GM12878 (cell line): ENCODE measurements around the gene THAP3. TPM values are rescaled to one million over a fixed set of nuclear protein-coding genes. Genes with fewer than 3 reads are reported as not detected.

Source experiments
- ATF7 ChIP-seq: fragments of 450-650 bp; IDR thresholded peaks from 2 replicates; pipeline ENCODE4 v1.6.1; 2016; ENCODE audit warnings: low read depth, mild to moderate bottlenecking
- BMI1 ChIP-seq: fragments of 450-650 bp; IDR thresholded peaks from 2 replicates; pipeline ENCODE4 v1.6.1; 2016; ENCODE audit warnings: mild to moderate bottlenecking, moderate library complexity, borderline replicate concordance
- CBX3 ChIP-seq: fragments of 200-600 bp; sonication (generic); IDR thresholded peaks from 2 replicates; pipeline ENCODE4 v1.6.1; 2016; ENCODE audit warnings: low read depth, borderline replicate concordance
- DPF2 ChIP-seq: fragments of 450-650 bp; IDR thresholded peaks from 2 replicates; pipeline ENCODE4 v1.6.1; 2017; ENCODE audit warnings: mild to moderate bottlenecking
- E2F8 ChIP-seq: fragments of 450-650 bp; IDR thresholded peaks from 2 replicates; pipeline ENCODE4 v1.6.1; 2018; ENCODE audit warnings: mild to moderate bottlenecking, low read depth, moderate library complexity; ENCODE audit not compliant: partially characterized antibody
- ELK1 ChIP-seq: IDR thresholded peaks from 2 replicates; pipeline ENCODE4 v1.6.1; 2012; ENCODE audit warnings: low read depth, low read length, improper control_type of control experiment
- EZH2 ChIP-seq: IDR thresholded peaks from 2 replicates; pipeline ENCODE4 v1.6.1; 2012; ENCODE audit warnings: low read depth, mild to moderate bottlenecking, control low read depth, inconsistent platforms, low read length, borderline replicate concordance; ENCODE audit not compliant: control insufficient read depth
- IRF5 ChIP-seq: fragments of 450-650 bp; IDR thresholded peaks from 2 replicates; pipeline ENCODE4 v1.6.1; 2017; ENCODE audit warnings: borderline replicate concordance
- MEF2A ChIP-seq: IDR thresholded peaks from 2 replicates; pipeline ENCODE4 v1.6.1; 2011; ENCODE audit warnings: low read depth, mild to moderate bottlenecking, low read length, moderate library complexity; ENCODE audit not compliant: insufficient read depth
- NR2C1 ChIP-seq: fragments of 450-650 bp; IDR thresholded peaks from 2 replicates; pipeline ENCODE4 v1.6.1; 2017; ENCODE audit warnings: antibody characterized with exemption, mild to moderate bottlenecking, moderate library complexity
- NRF1 ChIP-seq: conservative IDR thresholded peaks from 2 replicates; pipeline ENCODE4 v1.6.1; 2011; ENCODE audit warnings: mild to moderate bottlenecking, low read depth, low read length, improper control_type of control experiment
- RFX5 ChIP-seq: IDR thresholded peaks from 2 replicates; pipeline ENCODE4 v1.6.1; 2011; ENCODE audit warnings: low read depth, low read length, improper control_type of control experiment
- RUNX3 ChIP-seq: IDR thresholded peaks from 2 replicates; pipeline ENCODE4 v1.6.1; 2012; ENCODE audit warnings: low read length, inconsistent platforms
- SMAD5 ChIP-seq: IDR thresholded peaks from 2 replicates; pipeline ENCODE4 v1.6.1; 2016; ENCODE audit warnings: antibody characterized with exemption, low read depth
- SRF ChIP-seq, 2 experiments: IDR thresholded peaks; 2 replicates each; pipeline ENCODE4 v1.6.1; 2011; ENCODE audit warnings: low read depth in 2 of 2, low read length in 2 of 2, mild to moderate bottlenecking in 1 of 2, moderate library complexity in 1 of 2
- TCF12 ChIP-seq: IDR thresholded peaks from 2 replicates; pipeline ENCODE4 v1.6.1; 2011; ENCODE audit warnings: low read depth, mild to moderate bottlenecking, low read length
- ZNF217 ChIP-seq: fragments of 450-650 bp; IDR thresholded peaks from 2 replicates; pipeline ENCODE4 v1.6.1; 2017; ENCODE audit warnings: antibody characterized with exemption, mild to moderate bottlenecking
- ZNF687 ChIP-seq: fragments of 450-650 bp; IDR thresholded peaks from 2 replicates; pipeline ENCODE4 v1.6.1; 2017; ENCODE audit warnings: mild to moderate bottlenecking, moderate library complexity
- polyA plus RNA-seq, 11 experiments: library from polyadenylated mRNA; depleted of rRNA in 4 of 11; unstranded in 6 of 11; stranded (reverse) in 5 of 11; fragments of >200 nt; fragmentation: Nextera tagmentation in 4 of 11; fragmentation: Illumina TruSeq in 1 of 11; extraction: Ambion mirVana in 4 of 11; extraction: Trizol in 1 of 11; gene quantifications; 1 replicate in 1 of 11; 2 replicates in 10 of 11; pipeline versions ENCODE4 v1.2.1 to v1.2.3, GENCODE V29; 2011 to 2016; ENCODE audit warnings: inconsistent platforms in 2 of 11, missing spikeins in 2 of 11, low read depth in 1 of 11
- total RNA-seq, 4 experiments: library from RNA; depleted of rRNA in 3 of 4; stranded (reverse); fragments of >200 nt in 3 of 4; fragmentation: Illumina TruSeq in 1 of 4; extraction: Trizol in 1 of 4; gene quantifications; 2 replicates each; pipeline versions ENCODE4 v1.2.1 to v1.2.3, GENCODE V29; 2013 to 2021

THAP3 gene
- total and polyA plus RNA-seq, 10 of the 15 experiments (the other 5 are each of a cell fraction or from before 2014, with no cell fraction given), result 1.5 to 19.5 (median 11.9) TPM

DNA sequence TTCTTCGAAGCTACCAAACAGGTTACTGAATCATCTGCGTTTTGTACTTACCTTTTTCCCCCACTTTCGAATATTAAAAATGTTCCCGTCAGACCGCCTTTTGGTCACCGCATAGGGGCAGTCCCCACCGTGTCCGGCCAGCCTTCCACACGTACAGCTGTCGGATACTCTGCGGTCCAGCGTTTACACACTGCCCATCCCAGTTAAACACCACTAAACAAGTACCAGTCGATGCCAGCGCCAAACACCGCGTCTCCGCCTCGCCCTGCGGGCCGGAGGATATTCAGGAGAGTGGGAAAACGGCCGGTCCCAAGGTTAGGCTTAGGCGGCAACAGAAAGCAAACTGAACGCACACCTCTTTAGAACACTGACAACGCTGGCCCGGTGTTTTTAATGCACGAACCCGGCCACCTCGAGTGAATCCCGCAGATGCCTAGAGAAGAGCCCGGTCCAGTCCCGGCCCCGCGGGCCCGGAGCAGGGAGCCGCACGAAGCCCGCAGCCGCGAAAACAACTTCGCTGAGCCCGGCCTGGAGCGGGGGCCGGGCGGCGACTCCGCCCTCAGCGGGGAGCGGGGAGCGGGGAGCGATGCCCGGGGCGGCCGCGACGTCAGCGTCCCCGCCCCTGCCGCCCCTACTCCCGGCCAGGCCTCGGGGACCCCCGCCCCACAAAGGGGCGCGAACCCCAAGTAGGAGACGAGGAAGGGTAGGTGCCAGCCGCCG lies 11.9 kb upstream of the THAP3 start (continued):
- TF ChIP-seq IRF5, result no peak
- TF ChIP-seq SMAD5, result no peak
- no peak for TF ChIP-seq BMI1
- no peak for TF ChIP-seq SRF (IDR thresholded peaks at IDR 0.05; ENCODE audit: low read depth in 2 of 2, low read length in 2 of 2)
- TF ChIP-seq NRF1, result no peak
- no peak for TF ChIP-seq ELK1
- no peak for TF ChIP-seq MEF2A
- TF ChIP-seq ZNF217, result no peak
- TF ChIP-seq RUNX3, result 0 out of 2 replicates have a peak, but pooled peaks have one; percentile 23
- TF ChIP-seq ATF7, result no peak
- no peak for TF ChIP-seq NR2C1
- peak; percentile 41; the same call in 1 of the 2 replicates for TF ChIP-seq DPF2
- TF ChIP-seq ZNF687, result 0 out of 2 replicates have a peak, but pooled peaks have one; percentile 42
- no peak for TF ChIP-seq TCF12
- no peak for TF ChIP-seq CBX3
- TF ChIP-seq EZH2, result no peak
- TF ChIP-seq RFX5, result no peak
- no peak for TF ChIP-seq E2F8
